Endothelial cell of umbilical vein (primary cell): Measurements from ENCODE around the gene ARHGEF38. TPM values are rescaled to one million over a fixed set of nuclear protein-coding genes. Genes with fewer than 3 reads are reported as not detected.

Experiments
- BruUV-seq: library from RNA; stranded (reverse); fragments of 400-500 nt; replicated peaks from 2 replicates; lab custom pipeline; 2021; lab: Mats Ljungman, UMichigan
- CTCF ChIA-PET: fragments of 300-600, 350-600 bp; sonication (Branson Sonifier 250); formaldehyde crosslinking; loops from one replicate; lab custom pipeline; 2021; ENCODE audit warnings: antibody characterized with exemption, inconsistent platforms; lab: Charles Lee
- POLR2A ChIA-PET: fragments of 300-600, 350-600 bp; sonication (Branson Sonifier 250); formaldehyde crosslinking; loops from one replicate; lab custom pipeline; 2021; ENCODE audit warnings: antibody characterized with exemption, inconsistent platforms; lab: Charles Lee
- DNase-seq: peaks from one replicate; pipeline ENCODE4 v3.0.0-alpha.2; 2011; ENCODE audit warnings: low read depth, low spot score
- FAIRE-seq: peaks from 2 replicates; lab custom pipeline; 2011; peaks lifted over from hg19 to GRCh38; lab: Jason Lieb, UNC
- H2AFZ ChIP-seq: 2 replicates; pipeline ENCODE4 v1.6.0; 2012; ENCODE audit warnings: low read depth, low read length, control low read depth, inconsistent platforms
- H3K27ac ChIP-seq: 2 replicates; pipeline ENCODE4 v1.5.1; 2011; ENCODE audit warnings: low read depth, mild to moderate bottlenecking, control low read depth, low read length, moderate library complexity; ENCODE audit not compliant: insufficient read depth
- H3K27me3 ChIP-seq, 2 experiments: 2 replicates each; pipeline versions ENCODE4 v1.6.0 to v1.6.1; 2011; ENCODE audit warnings: low read length in 2 of 2, mixed read lengths in 1 of 2; ENCODE audit not compliant: control insufficient read depth in 2 of 2, insufficient read depth in 2 of 2
- H3K36me3 ChIP-seq, 2 experiments: 2 replicates in 1 of 2; 3 replicates in 1 of 2; pipeline ENCODE4 v1.5.1; 2011; ENCODE audit warnings: low read length in 2 of 2, mild to moderate bottlenecking in 1 of 2, moderate library complexity in 1 of 2; ENCODE audit not compliant: control insufficient read depth in 2 of 2, insufficient read depth in 2 of 2; ENCODE audit errors: extremely low read depth in 1 of 2
- H3K4me1 ChIP-seq: 3 replicates; pipeline ENCODE4 v1.5.1; 2011; ENCODE audit warnings: mild to moderate bottlenecking, low read length; ENCODE audit not compliant: control insufficient read depth, insufficient read depth; ENCODE audit errors: extremely low read depth
- H3K4me2 ChIP-seq: 2 replicates; pipeline ENCODE4 v1.6.1; 2011; ENCODE audit warnings: low read length, control low read depth, mixed read lengths; ENCODE audit not compliant: insufficient read depth
- H3K4me3 ChIP-seq, 3 experiments: fragments of 200-600 bp in 1 of 3; sonication (generic), shearing (Covaris generic) in 1 of 3; replicated peaks in 1 of 3; 2 replicates each; pipeline ENCODE4 v1.5.1; 2011 to 2016; ENCODE audit warnings: control low read depth in 3 of 3, low read length in 3 of 3, mild to moderate bottlenecking in 2 of 3, inconsistent platforms in 1 of 3, low read depth in 1 of 3, moderate library complexity in 1 of 3; ENCODE audit not compliant: insufficient read depth in 1 of 3
- H3K79me2 ChIP-seq: 2 replicates; pipeline ENCODE4 v1.6.0; 2012; ENCODE audit warnings: low read length, inconsistent platforms; ENCODE audit not compliant: control insufficient read depth, insufficient read depth
- H3K9ac ChIP-seq: replicated peaks from 2 replicates; pipeline ENCODE3; 2011; ENCODE audit warnings: low read length, control low read depth; ENCODE audit not compliant: insufficient read depth; ENCODE audit errors: extremely low read depth
- H3K9me1 ChIP-seq: replicated peaks from 3 replicates; pipeline ENCODE4 v1.6.0; 2011; ENCODE audit warnings: mild to moderate bottlenecking, low read length; ENCODE audit not compliant: control insufficient read depth, insufficient read depth; ENCODE audit errors: extremely low read depth
- H3K9me3 ChIP-seq: replicated peaks from 2 replicates; pipeline ENCODE4 v1.5.1; 2012; ENCODE audit warnings: low read length, inconsistent platforms; ENCODE audit not compliant: control insufficient read depth, insufficient read depth
- H4K20me1 ChIP-seq: replicated peaks from 2 replicates; pipeline ENCODE3; 2011; ENCODE audit warnings: mild to moderate bottlenecking, low read length; ENCODE audit not compliant: control insufficient read depth, insufficient read depth; ENCODE audit errors: extremely low read depth
- FOS ChIP-seq: IDR thresholded peaks from 2 replicates; pipeline ENCODE4 v1.6.1; 2011; ENCODE audit warnings: mild to moderate bottlenecking, low read length, moderate library complexity, borderline replicate concordance; ENCODE audit not compliant: insufficient read depth
- GATA2 ChIP-seq: IDR thresholded peaks from 2 replicates; pipeline ENCODE4 v1.7.0; 2011; ENCODE audit warnings: low read depth, mild to moderate bottlenecking, moderate library complexity, mixed read lengths, low read length; ENCODE audit not compliant: insufficient read length, insufficient read depth
- JUN ChIP-seq: IDR thresholded peaks from 2 replicates; pipeline ENCODE4 v1.6.1; 2011; ENCODE audit warnings: borderline replicate concordance, low read depth; ENCODE audit not compliant: insufficient read length, insufficient read depth
- MAX ChIP-seq: IDR thresholded peaks from 2 replicates; pipeline ENCODE4 v1.6.1; 2011; ENCODE audit not compliant: insufficient read depth, insufficient read length
- POLR2A ChIP-seq: IDR thresholded peaks from 2 replicates; pipeline ENCODE4 v1.6.1; 2012; ENCODE audit warnings: low read depth, mild to moderate bottlenecking, control low read depth, low read length
- POLR2AphosphoS5 ChIP-seq: IDR thresholded peaks from 2 replicates; pipeline ENCODE4 v1.6.1; 2012; ENCODE audit warnings: low read depth, mild to moderate bottlenecking, control low read depth, low read length, moderate library complexity; ENCODE audit not compliant: insufficient read depth
- dilution Hi-C: fragments of 300-500 bp; cut with MboI; formaldehyde crosslinking; loops from one replicate; pipeline ENCODE4 v1.15.0; 2019; ENCODE audit warnings: low sequenced_read_pairs; ENCODE audit not compliant: extremely low pct_ligation_motif_present
- intact Hi-C: fragments of 100-400 bp; cut with micrococcal nuclease; formaldehyde crosslinking; loops from one replicate; pipeline ENCODE4 v1.10.0; 2022
- polyA plus RNA-seq, 4 experiments: library from polyadenylated mRNA; depleted of rRNA in 3 of 4; stranded (reverse) in 3 of 4; unstranded in 1 of 4; fragments of >200 nt; gene quantifications; 2 replicates each; pipeline versions ENCODE4 v1.2.1 to v1.2.3, GENCODE V29; 2011 to 2012; ENCODE audit warnings: missing spikeins in 1 of 4
- total RNA-seq: library from RNA; stranded (reverse); gene quantifications from 2 replicates; pipeline ENCODE4 v1.2.3, GENCODE V29; 2021
- TF ChIP-seq, protein P1 (sequence below), 2 donors: IDR thresholded peaks; 1 replicate in 1 of 2; 2 replicates in 1 of 2; pipeline ENCODE4 v1.5.1; 2011; ENCODE audit warnings: low read length in 2 of 2, mild to moderate bottlenecking in 2 of 2, moderate library complexity in 2 of 2, control low read depth in 1 of 2, inconsistent platforms in 1 of 2, low read depth in 1 of 2; ENCODE audit not compliant: insufficient read depth in 1 of 2; ENCODE audit errors: extremely low read depth in 1 of 2

ARHGEF38 gene
- total and polyA plus RNA-seq, 2 donors (not counting 3 experiments of a cell fraction or from before 2014, with no cell fraction given) = not detected

GRCh38 chr4:105510245-105510644 lies 42.2 kb upstream of the ARHGEF38 start:
- Histone ChIP-seq H3K4me1 (no peaks in the 10 kb centered on the region), H3K9me3 (no peaks in the 10 kb centered on the region), H3K36me3 (no peaks in the 10 kb centered on the region), H3K4me2 (no peak overlapping the region), H3K27me3 (no peaks in the 10 kb centered on the region), H3K4me3 (no peak overlapping the region), H3K27ac (no peak overlapping the region), H3K9me1 (no peaks in the 10 kb centered on the region), H4K20me1 (no peaks in the 10 kb centered on the region), H3K79me2 (no peaks in the 10 kb centered on the region), H2AFZ (no peak overlapping the region), H3K9ac (no peak overlapping the region)
- no peak for TF ChIP-seq MAX
- no peak for TF ChIP-seq GATA2
- TF ChIP-seq, protein P1, sequence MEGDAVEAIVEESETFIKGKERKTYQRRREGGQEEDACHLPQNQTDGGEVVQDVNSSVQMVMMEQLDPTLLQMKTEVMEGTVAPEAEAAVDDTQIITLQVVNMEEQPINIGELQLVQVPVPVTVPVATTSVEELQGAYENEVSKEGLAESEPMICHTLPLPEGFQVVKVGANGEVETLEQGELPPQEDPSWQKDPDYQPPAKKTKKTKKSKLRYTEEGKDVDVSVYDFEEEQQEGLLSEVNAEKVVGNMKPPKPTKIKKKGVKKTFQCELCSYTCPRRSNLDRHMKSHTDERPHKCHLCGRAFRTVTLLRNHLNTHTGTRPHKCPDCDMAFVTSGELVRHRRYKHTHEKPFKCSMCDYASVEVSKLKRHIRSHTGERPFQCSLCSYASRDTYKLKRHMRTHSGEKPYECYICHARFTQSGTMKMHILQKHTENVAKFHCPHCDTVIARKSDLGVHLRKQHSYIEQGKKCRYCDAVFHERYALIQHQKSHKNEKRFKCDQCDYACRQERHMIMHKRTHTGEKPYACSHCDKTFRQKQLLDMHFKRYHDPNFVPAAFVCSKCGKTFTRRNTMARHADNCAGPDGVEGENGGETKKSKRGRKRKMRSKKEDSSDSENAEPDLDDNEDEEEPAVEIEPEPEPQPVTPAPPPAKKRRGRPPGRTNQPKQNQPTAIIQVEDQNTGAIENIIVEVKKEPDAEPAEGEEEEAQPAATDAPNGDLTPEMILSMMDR (IDR thresholded peaks at IDR 0.05; ENCODE audit: extremely low read depth in 1 of 2, insufficient read depth in 1 of 2, low read depth in 1 of 2, low read length in 2 of 2) = no peak
- TF ChIP-seq JUN = no peak
- no peak for TF ChIP-seq FOS
- no peak for TF ChIP-seq POLR2A
- TF ChIP-seq POLR2AphosphoS5 = no peak
- ChIA-PET POLR2A (no interaction called here), CTCF (interaction anchor here (0.9 kb wide), 1 partner anchor 11 kb away, joined by 3 read pairs; no protein-coding TSS in a partner anchor)
- BruUV-seq = no TSS peak
- dilution Hi-C loops (no loop called here), intact Hi-C loops (no loop called here)
- FAIRE-seq (no peak), DNase-seq (no peak)
